ENCODE measurements around the gene FAM177B. TPM values are rescaled to one million over a fixed set of nuclear protein-coding genes. Genes with fewer than 3 reads are reported as not detected.

Gene FAM177B
- total and polyA plus RNA-seq, 4 donors: 0.10 to 0.54 (median 0.27) TPM; not detected in 1

- no peak overlapping the region for H3K27ac ChIP-seq (ENCODE audit: low read depth in 1 of 2, low read length in 1 of 2)
Observed at GRCh38 chr1:222767152-222767571, 30.2 kb downstream of the FAM177B start.

DNA sequence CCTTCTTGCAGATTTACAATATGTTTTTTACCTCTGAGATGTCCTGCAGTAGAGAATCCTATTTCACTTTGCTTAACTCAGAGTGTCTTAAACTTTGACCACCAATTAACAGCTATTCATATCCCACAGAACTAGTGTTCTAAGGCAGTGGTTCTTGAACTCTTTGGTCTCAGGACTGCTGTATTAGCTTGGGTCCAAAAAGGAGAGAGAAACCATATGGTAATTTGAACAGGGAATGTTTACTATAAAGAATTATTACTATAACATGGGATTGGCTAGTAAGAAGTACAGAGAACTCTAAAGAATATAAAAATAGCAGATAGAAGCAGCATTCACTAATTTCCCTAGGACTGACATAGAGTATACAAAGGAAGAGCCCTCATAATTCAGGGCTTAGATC lies 31.6 kb downstream of the FAM177B start:
- Histone ChIP-seq H3K4me3 (no peak overlapping the region), H3K36me3 (ENCODE audit: control insufficient read depth in 4 of 4, insufficient read depth in 4 of 4, low read length in 4 of 4) (no peaks in the 10 kb centered on the region), H3K9ac (ENCODE audit: insufficient read depth in 1 of 2, low read length in 2 of 2) (no peak overlapping the region), H3K27me3 (ENCODE audit: control insufficient read depth in 3 of 3, insufficient read depth in 3 of 3, low read length in 2 of 3) (no peaks in the 10 kb centered on the region), H3K4me1 (ENCODE audit: control insufficient read depth in 5 of 5, insufficient read depth in 5 of 5, low read length in 5 of 5) (peaks cover 0 to 14% (median 0%) of the 10 kb centered on the region in 5 donors), H3K27ac (ENCODE audit: low read depth in 1 of 2, low read length in 1 of 2) (no peak overlapping the region), H3K9me3 (ENCODE audit: control insufficient read depth in 4 of 4, insufficient read depth in 3 of 4, low read length in 3 of 4) (peaks cover 0 to 8% (median 2%) of the 10 kb centered on the region in 4 donors)
- ATAC-seq (ENCODE audit: insufficient read depth, low FRiP score): no peak
- no peak for DNase-seq
- no peak for TF ChIP-seq CTCF (IDR thresholded peaks at IDR 0.05; ENCODE audit: control extremely low read depth, extremely low read depth)

More at GRCh38 chr1:222767152-222767571, 30.2 kb downstream of the FAM177B start:
- H3K4me1 ChIP-seq (ENCODE audit: control insufficient read depth in 5 of 5, insufficient read depth in 5 of 5, low read length in 5 of 5): peaks cover 0 to 5% (median 0%) of the 10 kb centered on the region in 5 donors
- H3K4me3 ChIP-seq: no peak overlapping the region
- TF ChIP-seq CTCF (IDR thresholded peaks at IDR 0.05; ENCODE audit: control extremely low read depth, extremely low read depth): no peak
- no peak overlapping the region for H3K9ac ChIP-seq (ENCODE audit: insufficient read depth in 1 of 2, low read length in 2 of 2)
- no peaks in the 10 kb centered on the region for H3K36me3 ChIP-seq (ENCODE audit: control insufficient read depth in 4 of 4, insufficient read depth in 4 of 4, low read length in 4 of 4)
- no peaks in the 10 kb centered on the region for H3K27me3 ChIP-seq (ENCODE audit: control insufficient read depth in 3 of 3, insufficient read depth in 3 of 3, low read length in 2 of 3)
- ATAC-seq (ENCODE audit: insufficient read depth, low FRiP score) (no peak), DNase-seq (no peak)
- H3K9me3 ChIP-seq (ENCODE audit: control insufficient read depth in 4 of 4, insufficient read depth in 3 of 4, low read length in 3 of 4): peaks cover 0 to 8% (median 2%) of the 10 kb centered on the region in 4 donors
- 83 to 87% methylated on average over 5 of the region's 5 CpGs for WGBS, 2 donors

GRCh38 chr1:222769181-222769580 lies 32.2 kb downstream of the FAM177B start:
- H3K4me1 ChIP-seq (ENCODE audit: control insufficient read depth in 5 of 5, insufficient read depth in 5 of 5, low read length in 5 of 5): peaks cover 0 to 18% (median 0%) of the 10 kb centered on the region in 5 donors
- H3K4me3 ChIP-seq: no peak overlapping the region
- ATAC-seq (ENCODE audit: insufficient read depth, low FRiP score) (no peak), DNase-seq (no peak)
- TF ChIP-seq CTCF (IDR thresholded peaks at IDR 0.05; ENCODE audit: control extremely low read depth, extremely low read depth): no peak
- H3K27ac ChIP-seq (ENCODE audit: low read depth in 1 of 2, low read length in 1 of 2): no peak overlapping the region
- no peaks in the 10 kb centered on the region for H3K36me3 ChIP-seq (ENCODE audit: control insufficient read depth in 4 of 4, insufficient read depth in 4 of 4, low read length in 4 of 4)
- WGBS, 2 donors: 79 to 94% methylated on average over 1 of the region's 1 CpG
- H3K27me3 ChIP-seq (ENCODE audit: control insufficient read depth in 3 of 3, insufficient read depth in 3 of 3, low read length in 2 of 3): no peaks in the 10 kb centered on the region
- H3K9me3 ChIP-seq (ENCODE audit: control insufficient read depth in 4 of 4, insufficient read depth in 3 of 4, low read length in 3 of 4): peaks cover 0 to 8% (median 2%) of the 10 kb centered on the region in 4 donors
- no peak overlapping the region for H3K9ac ChIP-seq (ENCODE audit: insufficient read depth in 1 of 2, low read length in 2 of 2)
